Keratinocyte (primary cell): ENCODE measurements around the gene FDX2. TPM values are rescaled to one million over a fixed set of nuclear protein-coding genes. Genes with fewer than 3 reads are reported as not detected.

ENCODE experiments used
- DNase-seq: peaks from one replicate; pipeline ENCODE4 v3.0.0-alpha.2; 2011; ENCODE audit warnings: low read depth, missing footprints, low spot score
- FAIRE-seq: peaks from 2 replicates; lab custom pipeline; 2011; peaks lifted over from hg19 to GRCh38; lab: Jason Lieb, UNC
- H2AFZ ChIP-seq: 2 replicates; pipeline ENCODE4 v1.6.0; 2012; ENCODE audit warnings: low read length, control low read depth, inconsistent platforms; ENCODE audit not compliant: control insufficient read depth
- H3K27ac ChIP-seq: 2 replicates; pipeline ENCODE4 v1.5.1; 2011; ENCODE audit warnings: low read length; ENCODE audit not compliant: control insufficient read depth, insufficient read depth
- H3K27me3 ChIP-seq: 3 replicates; pipeline ENCODE4 v1.6.0; 2011; ENCODE audit warnings: low read length; ENCODE audit not compliant: control insufficient read depth, insufficient read depth; ENCODE audit errors: extremely low read depth
- H3K36me3 ChIP-seq, 2 experiments: 2 replicates in 1 of 2; 3 replicates in 1 of 2; pipeline ENCODE4 v1.5.1; 2011; ENCODE audit warnings: low read length in 2 of 2, mild to moderate bottlenecking in 1 of 2; ENCODE audit not compliant: control insufficient read depth in 2 of 2, insufficient read depth in 2 of 2; ENCODE audit errors: extremely low read depth in 1 of 2
- H3K4me1 ChIP-seq: 3 replicates; pipeline ENCODE4 v1.5.1; 2011; ENCODE audit warnings: low read length; ENCODE audit not compliant: control insufficient read depth, insufficient read depth; ENCODE audit errors: extremely low read depth
- H3K4me2 ChIP-seq: 3 replicates; pipeline ENCODE4 v1.6.0; 2011; ENCODE audit warnings: low read depth, low read length; ENCODE audit not compliant: control insufficient read depth, insufficient read depth; ENCODE audit errors: extremely low read depth
- H3K4me3 ChIP-seq, 3 experiments: fragments of 200-600 bp in 1 of 3; sonication (generic) in 1 of 3; 2 replicates in 2 of 3; 3 replicates in 1 of 3; pipeline ENCODE4 v1.5.1; 2011 to 2016; ENCODE audit warnings: low read length in 3 of 3, mild to moderate bottlenecking in 3 of 3, control low read depth in 2 of 3, inconsistent platforms in 1 of 3, low read depth in 1 of 3, mixed read lengths in 1 of 3, mixed run types in 1 of 3, moderate library complexity in 1 of 3; ENCODE audit not compliant: control insufficient read depth in 2 of 3, insufficient read depth in 2 of 3; ENCODE audit errors: extremely low read depth in 1 of 3
- H3K79me2 ChIP-seq: 2 replicates; pipeline ENCODE4 v1.6.0; 2012; ENCODE audit warnings: low read length; ENCODE audit not compliant: control insufficient read depth, insufficient read depth
- H3K9ac ChIP-seq: 3 replicates; pipeline ENCODE4 v1.6.0; 2011; ENCODE audit warnings: low read length; ENCODE audit not compliant: control insufficient read depth, insufficient read depth; ENCODE audit errors: extremely low read depth
- H3K9me1 ChIP-seq: 3 replicates; pipeline ENCODE4 v1.6.0; 2011; ENCODE audit warnings: low read length; ENCODE audit not compliant: control insufficient read depth, insufficient read depth; ENCODE audit errors: extremely low read depth
- H3K9me3 ChIP-seq: 2 replicates; pipeline ENCODE4 v1.5.1; 2012; ENCODE audit warnings: low read depth, low read length; ENCODE audit not compliant: control insufficient read depth
- H4K20me1 ChIP-seq: 3 replicates; pipeline ENCODE4 v1.6.0; 2011; ENCODE audit warnings: low read length; ENCODE audit not compliant: control insufficient read depth, insufficient read depth; ENCODE audit errors: extremely low read depth
- CTCF ChIP-seq, 3 experiments: IDR thresholded peaks in 1 of 3; conservative IDR thresholded peaks in 1 of 3; optimal IDR thresholded peaks in 1 of 3; 2 replicates in 2 of 3; 3 replicates in 1 of 3; pipeline versions ENCODE3 to v1.5.1; 2011; ENCODE audit warnings: low read length in 3 of 3, mild to moderate bottlenecking in 3 of 3, moderate library complexity in 2 of 3, control low read depth in 1 of 3, inconsistent platforms in 1 of 3; ENCODE audit not compliant: insufficient read depth in 2 of 3; ENCODE audit errors: extremely low read depth in 1 of 3
- EZH2 ChIP-seq: IDR thresholded peaks from one replicate; pipeline ENCODE4 v1.6.1; 2012; ENCODE audit warnings: inconsistent platforms, mild to moderate bottlenecking, low read length, moderate library complexity
- dilution Hi-C: fragments of 300-500 bp; cut with MboI; formaldehyde crosslinking; loops from one replicate; pipeline ENCODE4 v1.7.0; 2020; ENCODE audit warnings: low sequenced_read_pairs; ENCODE audit not compliant: extremely low pct_ligation_motif_present
- polyA minus RNA-seq, 3 experiments: library from RNA; depleted of rRNA, polyadenylated mRNA; stranded (reverse); fragments of >200 nt; gene quantifications; 1 replicate in 1 of 3; 2 replicates in 1 of 3; 3 replicates in 1 of 3; pipeline ENCODE4 v1.2.3, GENCODE V29; 2011
- polyA plus RNA-seq, 5 experiments: library from polyadenylated mRNA; depleted of rRNA in 3 of 5; stranded (reverse) in 3 of 5; stranded (forward) in 1 of 5; unstranded in 1 of 5; fragments of >200 nt; gene quantifications; 1 replicate in 1 of 5; 2 replicates in 3 of 5; 3 replicates in 1 of 5; pipeline versions ENCODE4 v1.2.1 to v1.2.3, GENCODE V29; 2011 to 2012; ENCODE audit warnings: missing spikeins in 2 of 5, low read depth in 1 of 5, low replicate concordance in 1 of 5

FDX2 gene
- polyA plus RNA-seq = 19.2 to 28.8 TPM (median 21.8 TPM) in 3 replicates
- polyA plus RNA-seq (2011; ENCODE audit: low read depth) = 2.1 TPM
- polyA plus RNA-seq (2011; cell fraction: cytosol; rRNA removed) = 15.8 and 37.7 TPM in 2 replicates
- polyA plus RNA-seq (2011; cell fraction: nucleus; rRNA removed) = 13.6 and 20.1 TPM in 2 replicates
- 19.8 and 24.8 TPM in 2 replicates for polyA plus RNA-seq (2012; ENCODE audit: low replicate concordance)
- polyA minus RNA-seq = 10.7 to 20.7 TPM (median 15.4 TPM) in 3 replicates
- 19.0 TPM for polyA minus RNA-seq (2011; cell fraction: cytosol; rRNA and poly(A)+ RNA removed)
- 4.6 and 5.2 TPM in 2 replicates for polyA minus RNA-seq (2011; cell fraction: nucleus; rRNA and poly(A)+ RNA removed)

- FAIRE-seq = peak; percentile 74
- DNase-seq = no peak
- peaks cover 2% of the 10 kb centered on the region for H3K79me2 ChIP-seq
- H3K9me1 ChIP-seq = no peaks in the 10 kb centered on the region
- H3K9ac ChIP-seq = peak within 1 kb of the TSS; percentile 80
- peaks cover 14 to 16% of the 10 kb centered on the region in 2 experiments for H3K36me3 ChIP-seq
- H3K4me2 ChIP-seq = peak within 1 kb of the TSS; percentile 77
- TF ChIP-seq EZH2 (no peak), CTCF (optimal IDR thresholded peaks at IDR 0.05 in 1 of 3, IDR thresholded peaks at IDR 0.05 in 1 of 3, conservative IDR thresholded peaks at IDR 0.05 in 1 of 3; ENCODE audit: extremely low read depth in 1 of 3, insufficient read depth in 2 of 3, low read length in 3 of 3) (no peak)
- no peaks in the 10 kb centered on the region for H3K9me3 ChIP-seq
- peak within 1 kb of the TSS; percentile 99 for H2AFZ ChIP-seq
- peak within 1 kb of the TSS; percentile 53 to 93 (median 91) for H3K4me3 ChIP-seq
- peaks cover 9% of the 10 kb centered on the region for H3K4me1 ChIP-seq
- H3K27ac ChIP-seq = peak within 1 kb of the TSS; percentile 53
- no peaks in the 10 kb centered on the region for H3K27me3 ChIP-seq
- H4K20me1 ChIP-seq = no peaks in the 10 kb centered on the region
- dilution Hi-C loops = no loop called here
Observed at GRCh38 chr19:10315335-10316214, at the start of gene FDX2. FDX2 (minus strand) TSS chr19:10316015; CDS start chr19:10315996, 19 bp downstream.

- FAIRE-seq = no peak
Observed at GRCh38 chr19:10365518-10365917, 49.7 kb upstream of the FDX2 start.

More at GRCh38 chr19:10365518-10365917, 49.7 kb upstream of the FDX2 start:
- no peak overlapping the region for H3K27ac ChIP-seq
- dilution Hi-C loops = no loop called here
- peaks cover 5% of the 10 kb centered on the region for H4K20me1 ChIP-seq
- H3K36me3 ChIP-seq = peaks cover 14 to 26% of the 10 kb centered on the region in 2 experiments
- H3K79me2 ChIP-seq = no peaks in the 10 kb centered on the region
- H3K4me1 ChIP-seq = no peaks in the 10 kb centered on the region
- H3K4me2 ChIP-seq = no peak overlapping the region
- peaks cover 3% of the 10 kb centered on the region for H3K9me1 ChIP-seq
- H3K9me3 ChIP-seq = no peaks in the 10 kb centered on the region
- no peak overlapping the region for H3K4me3 ChIP-seq
- no peak for DNase-seq
- no peak for TF ChIP-seq CTCF (optimal IDR thresholded peaks at IDR 0.05 in 1 of 3, IDR thresholded peaks at IDR 0.05 in 1 of 3, conservative IDR thresholded peaks at IDR 0.05 in 1 of 3; ENCODE audit: extremely low read depth in 1 of 3, insufficient read depth in 2 of 3, low read length in 3 of 3)
- TF ChIP-seq EZH2 = no peak
- no peak overlapping the region for H3K9ac ChIP-seq
- H3K27me3 ChIP-seq = no peaks in the 10 kb centered on the region
- no peak overlapping the region for H2AFZ ChIP-seq
